KMS-11 (cell line): Measurements from ENCODE around the gene RTEL1.

ENCODE experiments used
- H2AFZ ChIP-seq: fragments of 200-600 bp; sonication (generic); 2 replicates; pipeline ENCODE4 v1.6.1; 2016; ENCODE audit warnings: antibody characterized with exemption, mixed run types, low read depth
- H3K27ac ChIP-seq: fragments of 200-600 bp; sonication (generic); 2 replicates; pipeline ENCODE4 v1.6.1; 2016; ENCODE audit warnings: mild to moderate bottlenecking, mixed run types
- H3K27me3 ChIP-seq: fragments of 200-600 bp; sonication (generic); 2 replicates; pipeline ENCODE4 v1.6.1; 2017; ENCODE audit warnings: mild to moderate bottlenecking, low read depth, mixed run types, moderate library complexity; ENCODE audit not compliant: insufficient read depth
- H3K36me3 ChIP-seq: fragments of 200-600 bp; sonication (generic); 2 replicates; pipeline ENCODE4 v1.6.1; 2017; ENCODE audit warnings: mild to moderate bottlenecking, mixed run types; ENCODE audit not compliant: insufficient read depth
- H3K4me1 ChIP-seq: fragments of 200-600 bp; sonication (generic); 2 replicates; pipeline ENCODE4 v1.6.1; 2016; ENCODE audit warnings: mild to moderate bottlenecking, low read depth, mixed run types; ENCODE audit not compliant: poor library complexity, severe bottlenecking
- H3K4me2 ChIP-seq: fragments of 200-600 bp; sonication (generic); 2 replicates; pipeline ENCODE4 v1.7.0; 2016; ENCODE audit warnings: mild to moderate bottlenecking, mixed run types
- H3K4me3 ChIP-seq: fragments of 200-600 bp; sonication (generic); IDR thresholded peaks from 2 replicates; pipeline ENCODE4 v1.6.1; 2017; ENCODE audit warnings: low read depth, low read length, mixed read lengths; ENCODE audit not compliant: insufficient read depth
- H3K79me2 ChIP-seq: fragments of 200-600 bp; sonication (generic); 2 replicates; pipeline ENCODE4 v1.6.1; 2016; ENCODE audit warnings: low read depth, mixed run types; ENCODE audit not compliant: insufficient read depth
- H3K9ac ChIP-seq: fragments of 200-600 bp; sonication (generic); 2 replicates; pipeline ENCODE4 v1.6.1; 2016; ENCODE audit warnings: mild to moderate bottlenecking, mixed run types
- H4K20me1 ChIP-seq: fragments of 200-600 bp; sonication (generic); 2 replicates; pipeline ENCODE4 v1.6.1; 2016; ENCODE audit warnings: mild to moderate bottlenecking, mixed run types; ENCODE audit not compliant: insufficient read depth
- CTCF ChIP-seq: fragments of 200-600 bp; sonication (generic); conservative IDR thresholded peaks from 2 replicates; pipeline ENCODE4 v1.6.1; 2017; ENCODE audit warnings: low read depth, mild to moderate bottlenecking, antibody characterized with exemption, low read length, moderate library complexity, mixed read lengths

The RTEL1 gene

DNA sequence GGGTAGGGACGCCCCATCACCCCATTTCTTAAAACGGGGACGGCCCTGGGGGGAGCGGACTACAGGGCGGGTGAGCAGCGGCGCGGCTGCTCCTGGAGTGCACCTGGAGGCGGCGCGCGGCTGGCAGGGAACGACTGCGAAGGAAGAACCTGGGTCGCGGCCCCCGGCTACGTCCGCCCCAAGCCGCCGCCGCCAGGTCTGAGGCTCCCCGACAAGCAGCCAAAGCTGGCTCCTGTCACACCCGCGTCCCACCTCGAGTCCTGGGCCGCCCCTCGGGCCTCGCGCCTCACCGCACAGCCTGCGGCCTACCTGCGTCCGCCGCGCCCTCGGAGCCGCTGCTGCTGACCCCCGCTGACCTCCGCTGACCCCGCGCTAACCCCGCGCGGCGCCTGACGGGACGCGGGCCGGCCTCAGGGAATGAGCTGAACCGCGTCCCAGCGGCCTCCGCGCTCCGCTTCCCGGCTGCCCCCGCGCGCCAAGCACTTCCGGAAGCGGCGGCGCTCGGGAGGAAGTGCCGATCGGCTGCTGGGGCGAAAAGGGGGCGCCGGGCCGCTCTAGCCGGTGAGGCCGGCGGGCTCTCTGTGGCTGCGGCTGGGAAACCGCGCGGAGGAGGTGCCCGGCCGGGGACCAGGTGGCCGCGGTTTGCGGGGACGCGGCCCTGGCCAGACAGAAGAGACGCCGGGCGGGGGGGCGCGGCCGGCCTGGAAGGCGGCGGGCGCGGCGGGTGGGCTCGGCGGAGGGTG lies 49.6 kb downstream of the RTEL1 start, which contains the start of the genes ARFRP1 and ZGPAT:
TSS of gene ARFRP1 (minus strand) at position 419 of the 743 bp plus-strand sequence. CDS start 885 bp downstream, outside the sequence.
TSS of gene ZGPAT (plus strand) at position 482 of the 743 bp plus-strand sequence. CDS start 542 bp downstream, outside the sequence.
- H3K9ac ChIP-seq, result peak within 1 kb of the TSS; percentile 52
- H3K4me3 ChIP-seq, result no peak within 1 kb of the TSS
- peak within 1 kb of the TSS; percentile 86 for H3K4me2 ChIP-seq
- no peaks in the 10 kb centered on the region; the same call in 1 of the 2 replicates for H3K36me3 ChIP-seq
- H4K20me1 ChIP-seq, result peaks cover 3% of the 10 kb centered on the region; the same call in 1 of the 2 replicates
- H3K27me3 ChIP-seq, result no peaks in the 10 kb centered on the region
- peaks cover 53% of the 10 kb centered on the region; the same call in 1 of the 2 replicates for H3K79me2 ChIP-seq
- peaks cover 20% of the 10 kb centered on the region for H3K4me1 ChIP-seq
- H2AFZ ChIP-seq, result peak within 1 kb of the TSS; percentile 42
- TF ChIP-seq CTCF, result no peak
- H3K27ac ChIP-seq, result peak within 1 kb of the TSS; percentile 53

DNA sequence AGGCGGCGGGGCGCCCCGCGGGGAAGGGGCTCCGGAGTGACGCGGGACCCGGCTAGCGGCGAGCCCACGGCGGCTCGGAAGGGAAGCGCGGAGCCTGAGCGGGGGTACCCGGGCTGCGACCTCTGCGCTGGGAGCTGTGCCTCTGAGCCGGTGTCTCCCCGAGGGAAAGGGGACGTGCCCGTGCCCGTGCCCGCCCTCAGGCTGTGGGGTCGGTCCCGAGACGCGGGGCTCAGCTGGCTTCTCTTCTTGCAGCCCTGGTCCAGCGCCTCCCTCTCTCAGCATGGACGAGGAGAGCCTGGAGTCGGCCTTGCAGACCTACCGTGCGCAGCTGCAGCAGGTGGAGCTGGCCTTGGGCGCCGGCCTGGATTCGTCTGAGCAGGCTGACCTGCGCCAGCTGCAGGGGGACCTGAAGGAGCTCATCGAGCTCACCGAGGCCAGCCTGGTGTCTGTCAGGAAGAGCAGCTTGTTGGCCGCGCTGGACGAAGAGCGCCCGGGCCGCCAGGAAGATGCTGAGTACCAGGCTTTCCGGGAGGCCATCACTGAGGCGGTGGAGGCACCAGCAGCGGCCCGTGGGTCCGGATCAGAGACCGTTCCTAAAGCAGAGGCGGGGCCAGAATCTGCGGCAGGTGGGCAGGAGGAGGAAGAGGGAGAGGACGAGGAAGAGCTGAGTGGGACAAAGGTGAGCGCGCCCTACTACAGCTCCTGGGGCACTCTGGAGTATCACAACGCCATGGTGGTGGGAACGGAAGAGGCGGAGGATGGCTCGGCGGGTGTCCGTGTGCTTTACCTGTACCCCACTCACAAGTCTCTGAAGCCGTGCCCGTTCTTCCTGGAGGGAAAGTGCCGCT lies 50.4 kb downstream of the RTEL1 start:
- H4K20me1 ChIP-seq, result peaks cover 3% of the 10 kb centered on the region; the same call in 1 of the 2 replicates
- no peaks in the 10 kb centered on the region for H3K27me3 ChIP-seq
- H3K79me2 ChIP-seq, result peaks cover 61% of the 10 kb centered on the region; the same call in 1 of the 2 replicates
- no peak for TF ChIP-seq CTCF
- H3K27ac ChIP-seq, result no peak overlapping the region; the same call in 1 of the 2 replicates
- peak overlapping the region; percentile 42 for H2AFZ ChIP-seq
- H3K4me2 ChIP-seq, result peak overlapping the region; percentile 86
- peaks cover 20% of the 10 kb centered on the region for H3K4me1 ChIP-seq
- H3K4me3 ChIP-seq, result no peak overlapping the region
- H3K36me3 ChIP-seq, result no peaks in the 10 kb centered on the region; the same call in 1 of the 2 replicates
- peak overlapping the region; percentile 52; the same call in 1 of the 2 replicates for H3K9ac ChIP-seq

DNA sequence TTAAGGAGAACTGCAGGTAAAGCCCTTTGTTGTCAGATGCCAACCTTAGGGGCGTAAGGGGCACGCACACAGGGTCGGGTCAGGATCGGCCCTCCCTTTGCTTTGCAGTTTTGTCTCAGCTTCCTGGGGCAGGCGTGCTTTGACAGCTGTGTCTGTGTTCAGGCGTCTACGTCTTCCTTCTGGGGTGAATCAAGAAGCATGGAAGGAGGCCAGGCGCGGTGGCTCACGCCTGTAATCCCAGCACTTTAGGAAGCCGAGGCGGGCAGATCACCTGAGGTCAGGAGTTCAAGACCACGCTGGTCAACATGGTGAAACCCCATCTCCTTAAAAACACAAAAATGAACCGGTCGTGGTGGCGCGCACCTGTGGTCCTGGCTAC lies 51.0 kb downstream of the RTEL1 start:
- no peak overlapping the region for H3K4me3 ChIP-seq
- peaks cover 62% of the 10 kb centered on the region; the same call in 1 of the 2 replicates for H3K79me2 ChIP-seq
- H3K27ac ChIP-seq, result no peak overlapping the region
- H4K20me1 ChIP-seq, result peaks cover 3% of the 10 kb centered on the region; the same call in 1 of the 2 replicates
- H3K36me3 ChIP-seq, result peaks cover under 1% of the 10 kb centered on the region; the same call in 1 of the 2 replicates
- peak overlapping the region; percentile 86; the same call in 1 of the 2 replicates for H3K4me2 ChIP-seq
- H2AFZ ChIP-seq, result no peak overlapping the region
- no peak overlapping the region for H3K9ac ChIP-seq
- H3K27me3 ChIP-seq, result no peaks in the 10 kb centered on the region
- no peak for TF ChIP-seq CTCF
- H3K4me1 ChIP-seq, result peaks cover 20% of the 10 kb centered on the region

DNA sequence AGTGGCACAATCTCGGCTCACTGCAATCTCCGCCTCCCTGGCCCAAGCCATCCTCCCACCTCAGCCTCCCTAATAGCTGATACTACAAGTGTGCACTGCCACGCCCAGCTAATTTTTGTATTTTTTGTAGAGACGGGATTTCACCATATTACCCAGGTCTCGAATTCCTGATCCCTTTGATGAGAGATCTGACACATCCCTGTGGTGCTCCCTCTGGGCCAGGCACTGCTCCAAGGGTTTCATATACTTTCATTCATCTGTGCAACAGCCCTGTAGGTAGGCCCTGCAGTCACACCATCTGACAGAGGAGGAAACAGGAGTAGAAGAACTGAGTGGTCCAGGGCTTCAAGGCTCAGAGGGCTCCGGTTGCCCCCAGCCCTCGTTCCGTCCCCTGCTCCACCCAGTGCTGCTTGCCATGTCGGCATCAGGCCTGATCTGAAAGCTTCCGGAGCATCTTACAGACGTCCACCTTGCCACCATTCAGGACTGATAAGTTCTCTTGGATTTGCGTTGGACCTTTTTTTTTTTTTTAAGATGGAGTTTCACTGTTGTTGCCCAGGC lies 53.1 kb downstream of the RTEL1 start:
- H3K79me2 ChIP-seq, result peaks cover 60% of the 10 kb centered on the region; the same call in 1 of the 2 replicates

More for the DNA sequence above, 53.1 kb downstream of the RTEL1 start:
- Histone ChIP-seq H3K4me1 (peaks cover 13% of the 10 kb centered on the region), H2AFZ (no peak overlapping the region), H3K4me2 (no peak overlapping the region), H3K27me3 (no peaks in the 10 kb centered on the region), H4K20me1 (peaks cover 3% of the 10 kb centered on the region; the same call in 1 of the 2 replicates), H3K36me3 (peaks cover 16% of the 10 kb centered on the region; the same call in 1 of the 2 replicates), H3K27ac (no peak overlapping the region), H3K9ac (no peak overlapping the region), H3K4me3 (no peak overlapping the region)
- TF ChIP-seq CTCF, result no peak
